Activated T-cell treated with anti-CD3 and anti-CD28 coated beads for 4 hours (primary cell): ENCODE data around the gene NFS1.
A peak's percentile ranks its signal among the peaks of the same experiment; 100 is the strongest.
"Not testable (repeated sequence)": the region's sequence is repeated elsewhere in the genome, so short reads cannot be mapped to it uniquely, and the experiment has no call there.

Source experiments
- DNase-seq: peaks from one replicate; pipeline ENCODE4 v3.0.0-alpha.2; 2020

Gene NFS1

DNA sequence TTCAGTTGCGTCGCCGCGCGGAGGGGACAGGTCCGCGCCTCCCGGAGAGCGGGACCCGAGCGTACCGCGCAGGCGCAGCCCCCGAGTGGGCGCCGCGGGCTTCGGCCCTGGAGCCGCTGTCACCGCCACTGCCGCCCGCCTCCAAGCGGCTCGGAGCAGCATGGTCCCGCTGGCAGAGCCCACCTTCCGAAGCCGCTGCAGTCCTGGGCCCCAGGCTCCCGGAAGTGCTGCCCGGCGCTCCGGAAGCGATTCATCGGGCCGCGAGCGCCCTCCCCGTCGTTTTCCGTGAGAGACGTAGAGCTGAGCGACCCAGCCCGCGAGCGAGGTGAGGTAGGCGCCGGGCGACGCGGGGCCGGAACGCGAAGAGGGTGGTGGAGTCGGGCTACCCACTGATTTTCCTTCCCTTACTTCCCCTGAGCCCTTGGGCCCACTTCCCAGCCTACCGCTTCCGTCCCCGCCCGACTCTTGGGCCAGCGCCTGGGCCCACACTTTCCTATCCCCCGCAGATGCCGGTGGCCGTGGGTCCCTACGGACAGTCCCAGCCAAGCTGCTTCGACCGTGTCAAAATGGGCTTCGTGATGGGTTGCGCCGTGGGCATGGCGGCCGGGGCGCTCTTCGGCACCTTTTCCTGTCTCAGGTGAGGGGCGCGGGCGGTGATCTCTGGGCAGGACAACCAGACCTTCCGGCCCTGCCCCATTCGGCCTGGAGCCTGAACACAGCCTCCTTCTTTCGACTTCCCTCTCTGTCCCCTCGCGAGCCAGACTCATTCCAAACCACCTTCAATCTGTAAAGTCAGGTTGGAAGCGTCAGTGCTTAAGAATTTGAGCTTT, at the start of gene NFS1, which contains the start of gene ROMO1:
NFS1 (minus strand) TSS at position 226 of the 830 bp plus-strand sequence; CDS start at position 162, 64 bp downstream.
ROMO1 (plus strand) TSS at position 279 of the 830 bp plus-strand sequence; CDS start at position 507, 228 bp downstream.
- DNase-seq = peak; percentile 77

DNA sequence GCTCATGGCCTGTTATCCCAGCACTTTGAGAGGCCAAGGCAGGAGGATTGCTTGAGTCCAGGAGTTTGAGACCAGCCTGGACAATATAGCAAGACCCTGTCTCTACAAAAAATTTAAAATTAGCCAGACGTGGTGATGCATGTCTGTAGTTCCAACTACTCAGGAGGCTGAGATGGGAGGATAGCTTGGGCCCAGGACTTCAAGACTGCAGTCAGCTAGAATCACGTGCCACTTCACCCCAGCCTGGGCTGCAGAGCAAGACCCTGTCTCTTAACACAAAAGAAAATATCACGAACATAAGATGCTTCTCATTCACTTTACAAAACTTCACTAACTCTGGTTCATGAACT, 45.3 kb upstream of the NFS1 start:
- DNase-seq = not testable (repeated sequence)

DNA sequence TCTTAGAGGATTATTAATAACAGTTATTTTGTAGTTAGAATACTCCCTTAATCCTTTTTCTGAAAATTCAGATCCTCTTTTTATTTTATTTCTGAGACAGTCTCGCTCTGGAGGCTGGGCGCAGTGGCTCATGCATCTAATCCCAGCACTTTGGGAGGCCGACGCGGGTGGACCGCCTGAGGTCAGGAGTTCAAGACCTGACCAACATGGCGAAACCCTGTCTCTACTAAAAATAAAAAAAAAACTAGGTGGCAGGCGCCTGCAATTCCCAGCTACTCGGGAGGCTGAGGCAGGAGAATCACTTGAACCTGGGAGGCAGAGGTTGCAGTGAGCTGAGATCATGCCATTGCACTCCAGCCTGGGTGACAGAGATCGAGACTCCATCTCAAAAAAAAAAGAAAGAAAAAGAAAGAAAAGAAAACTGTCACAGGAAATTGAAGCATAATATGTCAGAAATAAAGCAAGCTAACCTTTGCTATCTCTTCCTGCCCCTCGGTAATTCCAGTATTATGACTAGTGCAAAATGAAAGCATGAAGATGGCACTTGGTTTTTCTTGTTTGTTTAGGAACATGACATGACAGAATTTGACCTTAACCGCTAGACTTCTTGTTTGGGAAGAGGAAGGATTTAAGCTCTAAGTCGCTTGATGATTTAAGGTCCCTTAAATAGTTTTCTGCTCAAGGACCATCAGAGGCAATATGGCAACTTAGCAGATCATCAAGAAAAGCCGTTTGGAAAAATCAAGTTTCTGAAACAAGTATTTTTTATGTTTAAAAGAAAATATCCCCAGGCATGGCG, 44.7 kb upstream of the NFS1 start:
- no peak for DNase-seq

DNA sequence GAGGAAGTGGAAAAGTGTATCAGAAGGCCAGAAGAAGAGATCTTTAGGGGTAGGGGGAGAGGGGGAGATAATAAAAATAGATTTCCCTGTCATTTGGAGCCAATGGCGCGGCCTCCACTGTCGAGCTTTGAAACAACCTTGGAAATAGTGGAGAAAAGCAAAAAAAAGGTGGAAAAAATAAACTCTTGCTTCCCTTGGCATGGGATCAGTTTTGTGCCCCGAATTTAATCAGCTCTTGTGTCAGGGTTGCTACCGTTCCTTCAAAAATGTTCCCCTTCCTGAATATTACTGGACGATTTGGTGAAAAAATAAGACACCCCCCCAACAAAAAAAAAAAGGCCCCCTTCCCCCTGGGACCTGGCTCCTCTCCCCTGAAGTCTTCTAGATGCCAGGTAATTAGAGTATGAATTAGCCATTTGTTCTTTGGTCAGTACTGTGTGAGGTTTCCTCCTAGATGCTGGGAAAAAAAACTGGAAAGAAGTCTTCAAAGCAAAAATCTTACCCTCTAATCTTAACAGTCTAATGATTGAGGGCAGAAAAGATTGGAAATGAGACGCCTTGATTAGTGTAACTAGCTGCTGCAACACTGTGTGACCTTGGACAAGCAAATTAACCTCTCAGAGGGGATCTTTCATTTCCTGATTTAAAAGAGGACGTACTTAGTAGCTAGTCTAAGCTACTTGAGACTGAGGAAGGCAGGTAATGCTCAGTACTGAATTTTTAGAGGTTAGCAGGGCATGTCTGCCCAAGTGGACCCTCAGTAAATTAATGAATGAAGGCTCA, 43.8 kb upstream of the NFS1 start:
- no peak for DNase-seq

DNA sequence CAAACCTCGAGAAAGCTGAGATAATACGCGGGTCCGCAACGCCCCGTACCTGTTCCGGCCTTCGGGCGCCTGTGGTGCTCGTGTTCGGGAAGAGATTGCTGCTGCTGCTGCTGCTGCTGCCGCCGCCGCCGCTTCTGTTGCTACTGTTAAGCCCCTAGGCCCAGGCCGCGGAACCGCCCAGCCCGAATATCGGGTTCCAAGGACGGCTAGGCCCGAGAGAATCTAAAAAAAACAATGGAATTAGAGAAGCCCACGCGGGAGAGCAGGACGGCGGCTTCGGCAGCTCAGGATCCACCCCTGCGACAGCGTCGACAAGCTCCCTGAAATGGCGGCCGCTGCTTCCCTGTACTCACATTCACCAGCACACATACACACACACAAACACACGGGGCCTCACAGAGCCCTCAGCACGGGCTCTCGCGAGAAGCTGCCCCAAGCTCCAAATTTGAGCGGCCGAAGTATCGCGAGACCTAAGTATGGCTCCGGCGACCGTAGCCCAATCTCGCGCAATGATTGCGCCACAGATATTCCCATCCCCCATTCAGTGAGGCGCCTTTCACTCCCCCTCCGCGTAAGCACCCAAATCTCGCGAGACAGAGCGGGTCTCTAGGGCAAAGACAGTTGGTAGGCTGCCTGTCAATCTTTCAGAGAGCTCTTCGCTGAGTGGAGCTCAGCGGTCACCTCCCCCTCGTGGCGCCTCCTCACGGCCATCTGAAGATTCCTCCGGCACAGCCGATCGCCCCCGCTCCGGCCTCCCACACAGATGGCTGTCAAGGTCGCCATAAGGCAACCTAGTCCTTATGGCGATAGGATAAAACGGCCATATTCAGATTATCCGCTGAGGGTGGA, 43.0 kb upstream of the NFS1 start, which contains the start of gene RBM39:
RBM39 (minus strand) TSS at position 369 of the 849 bp plus-strand sequence. CDS start 1,386 bp downstream, outside the sequence.
- peak; percentile 99 for DNase-seq

DNA sequence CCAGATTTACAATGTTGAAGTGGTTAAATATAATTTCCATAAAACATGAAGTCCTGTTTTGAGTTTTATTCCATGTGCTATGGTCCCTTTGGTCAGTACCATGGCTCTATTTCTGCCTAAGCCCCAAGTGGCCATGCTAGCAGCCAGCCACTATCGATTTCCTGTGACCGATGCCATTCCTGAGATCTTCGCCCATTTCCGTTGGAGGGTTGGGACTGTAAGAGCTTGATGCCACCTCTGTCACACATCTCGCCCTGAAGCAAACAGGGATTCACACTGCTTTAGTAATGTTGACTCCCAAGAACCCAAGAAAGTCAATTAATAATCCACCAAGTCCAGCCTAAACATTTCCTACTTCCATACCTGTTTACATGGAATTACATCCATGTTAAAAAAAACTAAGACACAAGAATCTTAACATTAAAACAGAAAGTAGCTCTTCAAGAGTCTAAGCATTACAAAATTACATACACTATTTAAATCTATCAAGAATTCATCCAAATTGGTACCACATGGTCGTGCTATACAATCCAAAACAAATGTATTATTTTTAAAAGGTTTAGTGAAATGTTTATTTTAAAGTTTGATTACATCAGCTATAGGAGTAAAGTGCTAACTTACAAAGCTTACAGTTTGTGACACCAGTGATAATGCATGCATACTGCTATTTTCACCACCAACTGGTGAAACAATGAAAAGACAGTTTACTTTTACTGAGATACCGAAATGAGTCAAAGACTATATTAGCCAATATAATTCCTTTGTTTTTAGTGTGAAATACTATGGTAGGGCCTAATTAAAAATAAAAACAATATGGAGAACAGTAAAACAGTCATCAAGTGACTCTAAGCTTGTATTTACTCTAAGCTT, 40.4 kb upstream of the NFS1 start:
- DNase-seq = no peak

DNA sequence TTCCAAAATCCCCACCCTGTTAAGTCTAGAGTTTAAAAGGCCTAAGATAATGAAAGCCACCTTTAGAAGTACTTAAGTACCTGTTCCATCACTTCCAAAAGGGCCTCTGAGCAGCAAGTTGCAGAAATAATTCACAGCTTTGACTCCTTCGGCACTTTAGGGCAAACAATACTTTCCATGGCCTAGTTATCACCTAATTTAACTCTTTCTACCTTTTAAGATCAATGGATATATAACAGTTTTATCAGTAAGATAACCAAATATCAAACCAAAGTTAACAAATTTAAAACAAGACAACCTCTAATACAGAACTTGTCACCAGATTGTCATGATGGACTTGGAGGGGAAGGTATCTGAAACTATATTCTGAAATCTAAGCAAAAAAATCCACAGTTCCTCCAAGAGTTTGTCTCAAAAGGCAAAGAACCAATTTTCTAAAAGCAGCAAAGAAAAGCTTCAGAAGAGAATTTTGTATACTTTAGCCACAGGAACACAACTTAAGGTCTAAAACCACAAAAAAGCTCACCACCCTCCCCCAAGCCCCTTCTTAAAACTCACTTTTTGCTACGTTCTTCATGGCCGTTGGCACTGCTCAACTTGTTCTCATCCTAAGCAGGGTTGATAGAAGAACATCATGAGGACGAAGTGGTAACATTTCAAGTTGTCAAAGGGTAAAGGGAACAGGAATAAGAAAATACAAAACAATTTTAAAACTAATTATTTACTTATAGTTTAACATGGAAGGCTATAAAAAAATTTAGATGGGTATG, 39.4 kb upstream of the NFS1 start:
- no peak for DNase-seq

DNA sequence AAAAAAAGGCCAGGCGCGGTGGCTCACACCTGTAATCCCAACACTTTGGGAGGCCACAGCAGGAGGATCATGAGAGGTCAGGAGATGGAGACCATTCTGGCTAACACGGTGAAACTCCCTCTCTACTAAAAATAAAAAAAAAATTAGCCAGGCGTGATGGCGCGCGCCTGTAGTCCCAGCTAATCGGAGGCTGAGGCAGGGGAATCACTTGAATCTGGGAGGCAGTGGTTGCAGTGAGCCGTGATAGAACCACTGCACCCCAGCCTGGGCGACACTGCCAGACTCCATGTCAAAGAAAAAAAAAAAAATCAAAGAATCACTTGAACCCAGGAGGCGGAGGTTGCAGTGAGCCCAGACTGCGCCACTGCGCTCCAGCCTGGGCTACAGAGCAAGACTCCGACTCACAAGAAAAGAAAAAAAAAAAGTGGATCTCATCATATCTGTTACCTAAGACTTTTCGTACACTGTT, 38.7 kb upstream of the NFS1 start:
- no peak for DNase-seq

DNA sequence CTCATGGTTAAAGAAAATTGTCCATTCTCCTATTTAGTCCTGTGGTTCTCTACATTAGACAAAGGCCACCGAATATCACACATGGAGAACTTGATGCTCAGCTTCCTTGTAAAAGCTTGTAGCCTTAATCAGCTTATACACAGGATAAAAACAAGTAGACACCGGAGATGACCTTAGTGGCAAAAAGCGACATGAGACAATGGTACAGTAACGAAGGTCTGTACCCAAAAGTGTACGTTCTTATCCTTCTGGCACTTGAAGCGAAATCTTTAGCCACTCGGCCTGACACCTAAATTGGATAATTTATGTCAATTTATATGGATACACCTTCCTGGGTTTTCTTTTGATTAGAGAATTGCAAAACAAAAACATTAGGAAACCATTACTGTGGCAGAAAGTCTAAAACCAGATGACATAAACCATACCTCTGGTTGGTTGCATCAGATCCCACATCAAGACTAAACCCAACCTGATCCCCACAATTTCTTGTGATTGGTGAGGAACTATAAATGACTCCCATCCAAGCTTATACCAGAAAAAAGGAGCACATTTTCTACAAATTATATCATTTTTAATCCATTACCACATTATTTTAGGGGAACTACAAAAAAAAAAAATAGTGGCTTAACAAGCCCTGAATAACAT, 36.8 kb upstream of the NFS1 start:
- no peak for DNase-seq

DNA sequence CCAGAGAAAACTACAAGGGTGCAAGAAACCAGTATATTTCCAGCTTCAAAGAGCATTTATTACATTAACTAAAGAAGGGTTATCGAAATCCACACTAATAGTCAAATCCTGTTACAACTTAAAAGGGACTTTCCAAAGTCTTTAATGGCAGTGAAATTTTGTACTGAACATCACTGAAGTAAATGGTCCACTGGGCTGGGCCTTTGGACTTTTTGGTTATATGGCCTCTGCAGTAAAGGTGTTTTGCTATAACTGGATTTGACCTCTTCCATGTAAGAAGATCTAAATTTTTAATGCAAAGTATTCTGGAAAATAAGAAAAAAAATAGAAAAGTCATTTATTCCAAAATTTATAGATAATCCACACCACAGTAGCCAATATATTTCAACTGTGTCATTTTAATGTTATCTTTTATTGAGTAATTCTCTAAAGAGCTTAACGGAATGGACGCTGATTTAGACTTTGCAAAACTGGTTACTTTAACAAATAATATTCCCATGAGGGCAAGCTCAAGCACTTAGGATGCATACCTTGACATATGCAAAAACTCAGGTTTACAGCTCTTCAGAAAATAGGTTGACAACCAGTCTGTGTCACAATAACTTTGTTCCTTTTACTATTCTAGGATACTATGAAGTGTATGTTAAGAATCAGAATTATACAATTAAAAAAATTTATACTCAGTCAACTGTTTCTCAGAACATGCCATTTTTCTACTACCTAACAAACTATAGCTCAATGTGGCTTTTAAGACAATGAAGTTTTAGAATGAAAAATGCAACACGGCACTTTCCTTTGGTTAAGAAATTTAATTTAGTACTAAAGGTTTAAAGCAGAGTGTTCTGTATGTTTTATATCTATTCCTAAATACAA, 35.9 kb upstream of the NFS1 start:
- DNase-seq = no peak

DNA sequence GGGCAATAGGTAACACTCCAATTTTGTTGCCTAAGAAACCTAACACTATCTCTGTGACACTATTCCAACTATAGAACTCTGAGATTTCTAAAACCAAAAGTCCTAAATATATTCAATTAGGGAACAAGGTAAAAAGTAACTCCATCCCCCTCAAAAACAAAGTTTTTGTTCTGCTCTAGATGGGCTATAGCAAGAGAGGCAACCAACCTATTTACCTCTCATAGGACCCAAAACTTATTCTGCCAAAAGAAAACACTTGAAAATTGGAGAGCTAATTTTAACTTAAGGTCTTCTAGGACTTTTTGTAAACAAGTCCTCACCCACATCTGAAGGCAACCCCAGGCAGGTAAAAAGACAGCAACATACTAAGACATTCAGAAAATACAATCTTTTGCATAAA, 35.2 kb upstream of the NFS1 start:
- DNase-seq = no peak

DNA sequence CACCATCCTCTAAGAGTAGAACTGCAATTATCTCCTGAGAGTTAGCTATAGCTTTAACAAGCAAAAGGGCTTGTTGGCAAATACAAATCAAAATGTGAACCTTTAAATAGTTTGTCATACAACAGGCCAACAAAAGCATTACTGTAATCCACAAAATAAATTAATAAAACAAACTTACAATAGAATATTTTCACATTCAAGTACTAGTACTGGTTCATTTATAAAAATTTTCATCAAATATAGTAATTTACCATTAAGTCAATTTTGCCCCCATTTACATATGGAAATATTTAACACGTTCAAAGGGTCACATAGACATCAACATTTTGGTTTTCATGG, 33.5 kb upstream of the NFS1 start:
- no peak for DNase-seq

DNA sequence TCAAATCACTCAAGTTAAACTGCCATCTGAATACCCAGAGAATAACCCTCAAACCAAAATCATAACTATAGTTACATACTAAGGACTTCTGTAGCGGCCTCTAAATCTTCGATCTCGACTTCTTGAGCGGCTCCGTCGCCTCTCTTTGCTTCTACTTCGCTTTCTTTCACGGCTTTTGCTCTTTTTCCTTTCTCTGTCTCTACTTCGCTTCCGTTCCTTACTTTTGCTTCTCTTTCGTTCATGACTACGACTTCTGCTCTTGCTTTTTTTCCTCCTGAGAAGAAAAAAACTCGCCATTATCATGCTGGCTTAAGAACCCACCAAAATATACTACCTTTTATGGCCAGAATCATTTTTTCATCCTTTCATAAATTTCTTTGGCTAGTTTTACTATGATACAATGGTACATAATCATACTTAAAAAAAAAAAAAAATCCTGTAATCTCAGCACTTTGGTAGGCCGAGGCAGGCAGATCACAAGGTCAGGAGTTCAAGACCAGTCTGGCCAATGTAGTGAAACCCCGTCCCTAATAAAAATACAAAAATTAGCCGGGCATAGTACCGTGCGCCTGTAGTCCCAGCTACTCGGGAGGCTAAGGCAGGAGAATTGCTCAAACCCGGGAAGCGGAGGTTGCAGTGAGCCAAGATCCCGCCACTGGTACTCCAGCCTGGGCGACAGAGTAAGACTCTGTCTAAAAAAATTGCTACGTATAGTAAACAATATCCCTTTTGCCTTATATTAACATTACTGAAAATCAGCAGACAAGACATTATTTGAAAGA, 32.9 kb upstream of the NFS1 start:
- DNase-seq = no peak

DNA sequence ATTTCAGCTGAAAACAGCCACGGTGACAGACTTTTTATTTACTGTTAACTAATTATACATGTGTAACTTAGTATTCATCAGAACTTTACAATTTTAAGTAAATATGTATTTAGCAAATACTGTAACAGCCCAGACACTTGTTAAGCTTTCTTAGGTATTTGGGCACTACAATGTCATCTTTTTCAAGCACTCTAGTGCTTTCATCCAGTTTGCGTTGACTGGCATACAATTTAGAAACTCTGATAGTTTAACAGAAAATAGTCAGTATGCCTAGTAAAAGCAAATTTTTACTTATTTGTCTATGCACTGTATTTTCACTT, 32.3 kb upstream of the NFS1 start:
- DNase-seq = no peak

DNA sequence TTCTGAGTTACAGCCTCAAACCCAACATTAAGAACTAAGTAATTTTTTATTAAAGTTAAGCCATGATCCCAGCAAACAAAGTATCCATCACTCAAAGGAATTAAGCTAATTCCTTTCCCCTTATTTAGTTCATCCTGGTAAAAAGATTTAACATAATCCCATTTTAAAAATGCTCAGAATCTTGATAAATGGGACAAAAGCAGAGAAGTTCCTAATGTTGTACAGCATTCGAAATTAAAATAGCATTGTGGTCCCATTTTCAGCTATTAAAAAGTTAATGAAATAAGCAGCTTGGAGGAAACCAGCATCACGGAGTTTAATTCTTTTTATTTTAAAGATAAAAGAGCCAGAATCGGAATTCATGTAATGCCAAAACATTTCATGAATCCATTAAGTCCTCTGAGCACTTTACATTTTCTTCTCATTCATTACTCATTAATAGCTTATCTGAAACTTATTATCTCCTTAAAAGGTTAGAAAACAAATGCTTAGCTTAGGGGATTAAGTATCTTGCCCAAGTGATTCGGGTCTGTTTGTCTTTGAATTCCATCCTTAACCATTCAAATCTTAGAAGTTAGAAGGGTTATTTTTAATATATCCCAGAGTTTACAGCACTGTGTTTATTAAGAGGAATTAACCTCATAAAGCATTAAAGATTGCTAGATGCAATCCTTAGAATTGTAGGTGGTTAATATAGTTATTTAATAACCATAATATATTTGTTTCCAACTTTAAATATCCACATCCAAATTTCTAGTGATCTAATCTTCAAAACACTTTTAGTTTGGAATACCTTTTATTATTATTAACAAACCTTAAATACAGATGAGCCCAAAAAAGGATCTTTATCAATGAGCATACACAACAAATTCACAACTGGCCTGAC, 31.7 kb upstream of the NFS1 start:
- DNase-seq = no peak

DNA sequence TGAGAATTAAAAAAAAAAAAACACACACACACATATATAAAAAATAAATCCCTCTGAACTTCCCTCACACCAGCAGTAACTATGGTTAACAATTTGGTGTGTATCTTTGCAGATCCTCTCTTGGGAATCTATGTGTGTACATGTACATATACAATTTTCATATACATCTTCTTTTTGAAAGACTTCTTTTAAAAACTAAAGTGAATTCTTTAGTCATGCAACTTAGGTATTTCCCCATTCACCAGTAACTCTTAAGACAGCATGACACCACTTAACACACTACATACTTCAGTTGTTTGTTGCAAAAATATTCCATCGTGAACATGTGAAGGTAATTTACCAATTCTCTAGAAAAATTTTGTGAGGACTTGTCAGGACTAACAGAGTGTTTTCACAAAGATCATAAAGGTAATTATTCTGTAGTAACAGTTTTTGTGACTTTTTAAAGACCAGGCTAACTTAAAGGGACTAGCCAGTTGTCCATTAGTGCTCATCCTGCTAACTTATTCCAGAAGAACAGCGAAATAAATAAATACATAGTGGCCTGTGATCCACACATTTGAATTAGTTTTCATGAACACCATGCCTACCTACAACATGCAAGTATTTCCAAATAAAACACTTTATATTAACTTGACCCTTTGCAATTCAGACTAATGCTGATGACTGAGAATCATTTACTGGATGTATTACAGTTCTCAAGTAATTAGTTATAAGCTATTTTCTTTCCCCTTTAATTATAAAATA, 30.9 kb upstream of the NFS1 start:
- no peak for DNase-seq
